Gastroesophageal sphincter (tissue), 3 donors: ENCODE measurements around the gene RGS11.
"Not testable (repeated sequence)": the region's sequence is repeated elsewhere in the genome, so short reads cannot be mapped to it uniquely, and the experiment has no call there.

Experiments
- EP300 ChIP-seq: sonication (generic); formaldehyde crosslinking; IDR thresholded peaks from one replicate; pipeline ENCODE4 v1.6.1; 2017; ENCODE audit warnings: antibody characterized with exemption, mild to moderate bottlenecking
- POLR2A ChIP-seq, 2 donors: fragments of 450-650 bp; IDR thresholded peaks; one replicate each; pipeline ENCODE4 v1.6.1; 2017; ENCODE audit warnings: antibody characterized with exemption in 2 of 2, mild to moderate bottlenecking in 2 of 2, moderate library complexity in 1 of 2
- POLR2AphosphoS5 ChIP-seq: sonication (generic); formaldehyde crosslinking; IDR thresholded peaks from one replicate; pipeline ENCODE4 v1.6.1; 2017; ENCODE audit warnings: antibody characterized with exemption
- TF ChIP-seq, protein P1 (sequence below), 4 experiments: fragments of 200-600 bp in 2 of 4; fragments of 450-650 bp in 2 of 4; sonication (generic) in 1 of 4; IDR thresholded peaks; one replicate each; pipeline ENCODE4 v1.5.1; 2017 to 2019; ENCODE audit warnings: antibody characterized with exemption in 4 of 4, mild to moderate bottlenecking in 2 of 4, moderate library complexity in 2 of 4

DNA sequence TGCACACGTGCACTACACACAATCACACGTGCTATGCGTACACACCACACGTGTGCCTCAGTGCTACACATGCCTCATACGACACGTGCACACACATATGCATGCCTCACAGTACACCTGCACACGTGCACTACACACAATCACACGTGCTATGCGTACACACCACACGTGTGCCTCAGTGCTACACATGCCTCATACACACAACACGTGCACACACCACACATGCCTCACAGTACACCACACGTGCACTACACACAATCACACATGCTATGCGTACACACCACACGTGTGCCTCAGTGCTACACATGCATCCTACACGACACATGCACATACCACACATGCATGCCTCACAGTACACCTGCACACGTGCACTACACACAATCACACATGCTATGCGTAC is 8.2 kb downstream of the RGS11 start:
- TF ChIP-seq POLR2AphosphoS5; POLR2A (IDR thresholded peaks at IDR 0.05); EP300: not testable (repeated sequence)
- TF ChIP-seq, protein P1, sequence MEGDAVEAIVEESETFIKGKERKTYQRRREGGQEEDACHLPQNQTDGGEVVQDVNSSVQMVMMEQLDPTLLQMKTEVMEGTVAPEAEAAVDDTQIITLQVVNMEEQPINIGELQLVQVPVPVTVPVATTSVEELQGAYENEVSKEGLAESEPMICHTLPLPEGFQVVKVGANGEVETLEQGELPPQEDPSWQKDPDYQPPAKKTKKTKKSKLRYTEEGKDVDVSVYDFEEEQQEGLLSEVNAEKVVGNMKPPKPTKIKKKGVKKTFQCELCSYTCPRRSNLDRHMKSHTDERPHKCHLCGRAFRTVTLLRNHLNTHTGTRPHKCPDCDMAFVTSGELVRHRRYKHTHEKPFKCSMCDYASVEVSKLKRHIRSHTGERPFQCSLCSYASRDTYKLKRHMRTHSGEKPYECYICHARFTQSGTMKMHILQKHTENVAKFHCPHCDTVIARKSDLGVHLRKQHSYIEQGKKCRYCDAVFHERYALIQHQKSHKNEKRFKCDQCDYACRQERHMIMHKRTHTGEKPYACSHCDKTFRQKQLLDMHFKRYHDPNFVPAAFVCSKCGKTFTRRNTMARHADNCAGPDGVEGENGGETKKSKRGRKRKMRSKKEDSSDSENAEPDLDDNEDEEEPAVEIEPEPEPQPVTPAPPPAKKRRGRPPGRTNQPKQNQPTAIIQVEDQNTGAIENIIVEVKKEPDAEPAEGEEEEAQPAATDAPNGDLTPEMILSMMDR (IDR thresholded peaks at IDR 0.05) = not testable (repeated sequence)
